HUES6 (cell line): ENCODE results near the gene STYXL1.

Source experiments
- H3K27ac ChIP-seq: 2 replicates; pipeline ENCODE4 v1.7.0; 2013; ENCODE audit warnings: low read depth, mild to moderate bottlenecking, low read length, inconsistent platforms
- H3K27me3 ChIP-seq: 2 replicates; pipeline ENCODE4 v1.6.1; 2013; ENCODE audit warnings: low read length; ENCODE audit not compliant: control insufficient read depth, insufficient read depth
- H3K36me3 ChIP-seq: 2 replicates; pipeline ENCODE4 v1.6.1; 2013; ENCODE audit warnings: low read length; ENCODE audit not compliant: control insufficient read depth, insufficient read depth
- H3K4me1 ChIP-seq: 2 replicates; pipeline ENCODE4 v1.6.1; 2013; ENCODE audit warnings: low read length; ENCODE audit not compliant: control insufficient read depth, insufficient read depth
- H3K4me3 ChIP-seq: 2 replicates; pipeline ENCODE4 v1.5.1; 2013; ENCODE audit warnings: low read depth, low read length
- H3K9ac ChIP-seq: one replicate; pipeline ENCODE4 v1.6.1; 2013; ENCODE audit warnings: mild to moderate bottlenecking, low read length
- H3K9me3 ChIP-seq: 2 replicates; pipeline ENCODE4 v1.6.1; 2013; ENCODE audit warnings: low read depth, low read length; ENCODE audit not compliant: control insufficient read depth, insufficient read depth

STYXL1 gene

DNA sequence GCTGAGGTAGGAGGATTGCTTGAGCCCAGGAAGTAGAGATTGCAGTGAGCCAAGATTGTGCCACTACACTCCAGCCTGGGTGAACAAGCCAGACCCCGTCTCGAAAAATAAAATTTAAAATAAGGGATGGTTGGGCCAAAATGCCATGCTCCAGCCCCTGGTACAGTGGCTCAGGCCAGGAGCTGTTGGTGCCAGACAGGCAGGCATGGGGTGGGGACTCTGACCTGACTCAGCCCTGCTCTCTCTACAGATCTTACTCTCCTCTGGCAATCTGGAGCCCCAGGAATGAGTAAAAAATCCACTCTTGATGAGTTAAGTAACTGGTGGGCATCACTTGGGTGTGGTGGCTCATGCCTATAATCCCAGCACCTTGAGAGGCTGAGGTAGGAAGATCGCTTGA lies 45.0 kb downstream of the STYXL1 start:
- H3K36me3 ChIP-seq: peaks cover 39% of the 10 kb centered on the region
- H3K27me3 ChIP-seq: no peaks in the 10 kb centered on the region
- H3K27ac ChIP-seq: no peak overlapping the region
- no peaks in the 10 kb centered on the region for H3K9me3 ChIP-seq
- H3K4me3 ChIP-seq: no peak overlapping the region
- no peaks in the 10 kb centered on the region for H3K4me1 ChIP-seq
- no peak overlapping the region for H3K9ac ChIP-seq

DNA sequence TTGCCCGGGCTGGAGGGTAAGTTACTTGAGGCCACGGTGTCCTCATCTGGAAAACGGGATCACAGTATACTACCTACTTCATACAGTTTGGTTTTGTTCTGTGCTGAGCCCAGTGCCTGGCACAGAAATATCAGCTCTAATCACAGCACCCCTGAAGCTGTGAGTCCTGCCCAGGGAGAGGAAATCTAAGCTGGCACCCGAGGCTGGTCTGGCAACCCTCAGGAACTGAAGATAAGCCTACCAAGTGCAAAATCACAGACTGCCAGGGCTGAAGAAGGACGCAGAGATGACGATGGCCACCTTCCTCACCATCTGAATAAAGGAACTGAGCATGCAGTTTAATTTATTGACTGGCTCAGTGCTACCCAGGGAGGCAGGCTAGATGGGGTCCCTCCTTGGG lies 45.7 kb downstream of the STYXL1 start:
- Histone ChIP-seq H3K36me3 (peaks cover 39% of the 10 kb centered on the region), H3K27me3 (no peaks in the 10 kb centered on the region), H3K9me3 (no peaks in the 10 kb centered on the region), H3K4me3 (no peak overlapping the region), H3K4me1 (no peaks in the 10 kb centered on the region), H3K9ac (no peak overlapping the region), H3K27ac (no peak overlapping the region)

- Histone ChIP-seq H3K27me3 (no peaks in the 10 kb centered on the region), H3K36me3 (peaks cover 45% of the 10 kb centered on the region), H3K9me3 (no peaks in the 10 kb centered on the region), H3K27ac (no peak overlapping the region), H3K9ac (no peak overlapping the region), H3K4me1 (no peaks in the 10 kb centered on the region), H3K4me3 (no peak overlapping the region)
Observed at GRCh38 chr7:76000566-76000965, 47.2 kb downstream of the STYXL1 start.

DNA sequence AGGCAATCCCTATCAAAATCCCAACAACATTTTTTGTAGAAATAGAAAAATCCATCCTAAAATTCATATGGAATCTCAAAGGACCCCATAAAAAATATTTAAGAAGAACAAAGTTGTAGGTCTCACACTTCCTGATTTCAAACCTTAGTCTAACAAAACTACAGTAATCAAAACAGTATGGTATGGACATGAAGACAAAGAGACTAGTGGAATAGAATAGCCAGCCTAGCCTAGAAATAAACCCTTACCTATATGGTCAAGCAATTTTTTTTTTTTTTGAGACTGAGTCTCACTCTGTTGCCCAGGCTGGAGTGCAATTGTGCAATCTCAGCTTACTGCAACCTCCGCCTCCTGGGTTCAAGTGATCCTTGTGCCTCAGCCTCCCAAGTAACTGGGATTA lies 49.8 kb downstream of the STYXL1 start:
- H3K27ac ChIP-seq: no peak overlapping the region
- no peak overlapping the region for H3K4me3 ChIP-seq
- no peaks in the 10 kb centered on the region for H3K9me3 ChIP-seq
- H3K27me3 ChIP-seq: no peaks in the 10 kb centered on the region
- peaks cover 11% of the 10 kb centered on the region for H3K4me1 ChIP-seq
- peaks cover 30% of the 10 kb centered on the region for H3K36me3 ChIP-seq
- no peak overlapping the region for H3K9ac ChIP-seq

- Histone ChIP-seq H3K9me3 (no peaks in the 10 kb centered on the region), H3K4me1 (peaks cover 12% of the 10 kb centered on the region), H3K27ac (no peak overlapping the region), H3K36me3 (peaks cover 18% of the 10 kb centered on the region), H3K4me3 (no peak overlapping the region), H3K9ac (no peak overlapping the region), H3K27me3 (no peaks in the 10 kb centered on the region)
Observed at GRCh38 chr7:75996476-75996875, 51.3 kb downstream of the STYXL1 start.

DNA sequence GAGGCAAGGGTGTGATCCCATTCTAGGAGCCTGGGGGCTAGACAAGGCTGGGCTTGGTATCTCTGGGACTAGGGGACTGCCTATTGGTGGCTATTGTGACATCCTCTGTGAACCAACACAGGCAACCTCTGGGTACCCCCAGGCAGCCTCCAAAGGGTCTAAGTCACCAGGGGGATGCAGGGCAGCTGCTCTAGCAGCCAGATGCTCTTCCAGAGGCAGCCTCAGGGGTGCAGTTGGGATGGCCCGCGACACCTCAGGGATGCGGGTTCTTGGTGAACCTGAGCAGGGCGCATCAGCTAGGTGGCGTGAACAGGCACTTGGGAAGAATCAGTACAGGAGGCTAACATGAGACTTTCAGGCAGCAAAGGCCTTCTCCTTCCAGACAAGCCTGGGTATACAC lies 51.8 kb downstream of the STYXL1 start:
- H3K4me3 ChIP-seq: no peak overlapping the region
- peaks cover 16% of the 10 kb centered on the region for H3K36me3 ChIP-seq
- H3K9me3 ChIP-seq: no peaks in the 10 kb centered on the region
- no peak overlapping the region for H3K9ac ChIP-seq
- no peaks in the 10 kb centered on the region for H3K27me3 ChIP-seq
- no peak overlapping the region for H3K27ac ChIP-seq
- H3K4me1 ChIP-seq: peaks cover 14% of the 10 kb centered on the region

GRCh38 chr7:75995052-75995471 lies 52.7 kb downstream of the STYXL1 start:
- Histone ChIP-seq H3K4me3 (peak overlapping the region; percentile 91), H3K27ac (no peak overlapping the region)

DNA sequence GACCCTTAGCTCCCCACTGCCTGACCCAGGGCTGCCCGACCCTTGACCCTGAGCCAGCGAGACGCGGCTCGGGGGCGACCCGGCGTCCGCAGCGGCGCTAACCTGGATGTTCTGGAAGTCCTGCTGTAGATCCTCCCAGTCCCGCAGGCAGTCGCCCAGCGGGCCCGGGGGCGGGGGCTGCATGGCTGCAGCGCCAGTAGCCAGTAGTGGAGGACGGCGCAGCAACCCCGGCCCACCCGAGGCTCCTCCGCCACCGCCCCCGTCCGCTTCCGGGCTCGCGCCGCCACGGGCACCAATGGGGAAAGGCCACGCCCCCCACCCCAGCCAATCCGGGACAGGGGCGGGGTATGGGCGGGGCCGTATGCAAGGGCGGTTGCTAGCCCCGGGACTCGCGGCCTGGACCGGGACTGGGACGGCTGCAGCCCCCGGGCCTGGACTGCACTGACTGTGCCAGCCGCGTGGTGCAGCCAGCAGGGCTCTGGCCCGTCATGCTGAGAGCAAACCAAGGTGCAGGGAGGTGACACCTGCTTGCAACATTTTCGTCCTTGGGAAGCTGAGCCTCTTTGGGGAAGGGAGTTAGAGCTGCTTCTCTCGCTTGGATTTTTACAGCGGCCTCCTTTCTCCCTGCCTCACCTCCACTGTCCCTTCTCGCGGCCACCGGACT lies 53.3 kb downstream of the STYXL1 start, which contains the start of gene TMEM120A:
Gene TMEM120A, minus strand, starts transcription at position 208 of the 664 bp plus-strand sequence. Its CDS starts 25 bp downstream, at position 183.
- no peaks in the 10 kb centered on the region for H3K9me3 ChIP-seq
- H3K9ac ChIP-seq: peak within 1 kb of the TSS; percentile 71
- H3K27ac ChIP-seq: peak within 1 kb of the TSS; percentile 64; the same call in 1 of the 2 replicates
- H3K4me3 ChIP-seq: peak within 1 kb of the TSS; percentile 91
- H3K27me3 ChIP-seq: no peaks in the 10 kb centered on the region
- peaks cover 8% of the 10 kb centered on the region for H3K36me3 ChIP-seq
- H3K4me1 ChIP-seq: peaks cover 23% of the 10 kb centered on the region

More at GRCh38 chr7:75995052-75995471, 52.7 kb downstream of the STYXL1 start:
- Histone ChIP-seq H3K9ac (peak overlapping the region; percentile 71), H3K9me3 (no peaks in the 10 kb centered on the region), H3K27me3 (no peaks in the 10 kb centered on the region), H3K36me3 (peaks cover 8% of the 10 kb centered on the region), H3K4me1 (peaks cover 18% of the 10 kb centered on the region)

- no peaks in the 10 kb centered on the region for H3K27me3 ChIP-seq
- peak overlapping the region; percentile 66 for H3K9ac ChIP-seq
- peaks cover 29% of the 10 kb centered on the region for H3K4me1 ChIP-seq
- peak overlapping the region; percentile 91 for H3K4me3 ChIP-seq
- peaks cover 8% of the 10 kb centered on the region for H3K36me3 ChIP-seq
- peak overlapping the region; percentile 64; the same call in 1 of the 2 replicates for H3K27ac ChIP-seq
- no peaks in the 10 kb centered on the region for H3K9me3 ChIP-seq
Observed at GRCh38 chr7:75993689-75994387, 54.0 kb downstream of the STYXL1 start.

DNA sequence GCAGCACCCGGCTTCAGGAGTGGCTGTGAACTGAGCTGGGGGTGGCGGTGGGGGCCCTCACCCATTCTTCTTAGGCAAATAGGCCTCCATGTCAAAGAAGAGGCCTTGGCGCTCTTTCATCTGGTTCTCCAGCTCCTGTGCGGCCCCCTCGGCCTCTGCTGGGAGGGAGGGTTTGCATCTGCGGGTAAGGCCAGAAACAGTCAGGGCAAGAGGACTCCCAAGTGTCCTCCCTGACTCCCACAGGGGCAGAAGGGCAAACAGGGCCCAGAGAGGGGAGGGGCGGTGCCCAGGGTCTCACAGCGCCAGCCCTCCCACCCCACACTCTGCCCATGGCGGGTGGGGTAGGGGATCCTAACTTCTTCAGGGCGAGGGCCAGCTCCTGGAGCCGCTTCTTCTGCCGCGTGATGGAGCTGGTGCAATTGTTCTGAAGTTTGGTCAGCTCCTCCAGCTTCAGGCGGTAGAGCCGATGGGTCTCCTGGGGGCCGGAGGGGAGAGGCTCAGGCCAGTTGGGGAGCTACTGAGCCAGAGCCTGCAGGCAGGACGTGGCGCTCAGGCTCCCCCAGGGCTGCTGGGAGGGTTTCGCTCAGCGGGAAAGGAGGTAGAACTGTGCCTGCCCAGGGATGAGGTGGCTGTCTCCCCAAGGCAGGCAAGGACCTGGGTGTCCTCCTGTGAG lies 55.6 kb downstream of the STYXL1 start:
- no peak overlapping the region for H3K4me3 ChIP-seq
- H3K9ac ChIP-seq: no peak overlapping the region
- H3K4me1 ChIP-seq: peaks cover 29% of the 10 kb centered on the region
- H3K36me3 ChIP-seq: peaks cover 18% of the 10 kb centered on the region
- no peaks in the 10 kb centered on the region for H3K27me3 ChIP-seq
- no peak overlapping the region for H3K27ac ChIP-seq
- no peaks in the 10 kb centered on the region for H3K9me3 ChIP-seq
